DMS114 treated with DMSO at 0.1 percent for 48 hours (cell line): ENCODE measurements around the gene TUBB2B.
A peak's percentile ranks its signal among the peaks of the same experiment; 100 is the strongest.

ENCODE experiments used
- DNase-seq: peaks from one replicate; lab custom pipeline; 2025; ENCODE audit not compliant: unreplicated experiment; lab: John Stamatoyannopoulos, UW

The TUBB2B gene

GRCh38 chr6:3227363-3228045, at the start of gene TUBB2B:
TSS of gene TUBB2B (minus strand) at chr6:3227653. CDS start at chr6:3227543, 110 bp downstream.
- DNase-seq = peak; percentile 71

DNA sequence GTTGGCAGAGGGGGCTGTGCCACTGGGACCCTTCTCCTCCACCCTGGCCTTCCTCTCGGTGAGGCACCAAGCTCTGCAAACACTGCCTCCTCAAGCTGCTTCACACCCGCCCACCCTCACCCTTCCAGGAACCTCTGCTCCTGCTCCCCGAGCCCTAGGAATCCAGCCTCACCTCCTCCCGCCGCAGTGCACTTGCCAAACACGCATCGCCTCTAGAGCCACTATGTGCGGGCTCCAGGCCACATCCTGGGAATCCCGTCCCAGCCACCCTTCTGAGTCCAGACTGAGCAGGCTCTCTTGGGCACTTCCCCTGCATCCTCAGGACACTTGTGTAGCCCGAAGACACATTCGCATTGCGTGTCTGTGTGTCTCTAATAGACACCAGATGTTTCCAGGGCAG, 49.8 kb upstream of the TUBB2B start:
- no peak for DNase-seq

DNA sequence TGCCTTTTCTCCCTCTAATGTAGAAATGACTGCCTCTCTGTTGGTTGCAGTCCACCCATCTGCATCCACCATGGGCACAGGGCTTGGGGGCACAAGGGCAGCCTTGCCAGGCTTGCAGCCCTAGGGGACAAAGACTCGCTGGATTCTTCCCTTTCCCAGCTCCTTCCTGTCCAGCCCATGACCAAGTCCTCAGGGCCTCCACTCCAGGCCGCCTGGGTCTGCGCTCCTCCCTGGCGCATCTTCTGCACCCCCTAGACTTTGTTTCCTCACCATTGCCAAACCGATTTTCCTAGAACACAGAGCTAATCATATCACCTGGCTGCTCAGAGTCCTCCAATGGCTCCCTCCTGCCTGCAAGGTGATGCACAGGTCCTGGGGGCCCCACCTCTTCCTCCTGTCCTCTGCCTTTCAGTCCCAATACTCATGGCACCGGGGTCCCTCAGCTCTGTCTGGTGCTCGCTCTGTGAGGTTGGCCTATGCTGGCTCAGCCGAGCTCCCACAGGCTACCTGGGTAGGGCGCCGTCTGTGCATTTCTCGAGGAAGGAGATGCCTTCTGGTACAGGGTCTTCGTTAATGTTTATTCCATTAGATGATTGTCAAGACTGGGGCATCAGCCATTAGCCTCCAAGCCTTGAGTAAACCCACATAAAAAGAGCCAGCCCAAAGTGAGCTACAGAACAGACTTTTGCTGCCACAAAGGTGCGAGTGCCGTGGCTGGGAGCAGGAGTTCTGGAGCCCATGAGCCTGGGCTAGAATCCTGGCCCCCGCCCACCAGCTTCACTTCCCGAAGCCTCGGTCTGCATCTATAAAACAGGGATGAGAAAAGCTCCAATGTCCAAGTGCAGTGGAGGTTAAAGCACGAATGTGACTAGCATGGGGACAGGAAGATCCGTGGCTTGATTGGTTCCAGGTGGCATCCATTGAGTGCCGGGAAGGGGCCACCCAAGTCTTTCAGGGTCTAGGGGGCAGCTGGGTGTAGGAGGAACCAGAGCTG, 49.0 kb upstream of the TUBB2B start:
- DNase-seq = no peak

GRCh38 chr6:3273707-3274521, 46.5 kb upstream of the TUBB2B start:
- DNase-seq = no peak

DNA sequence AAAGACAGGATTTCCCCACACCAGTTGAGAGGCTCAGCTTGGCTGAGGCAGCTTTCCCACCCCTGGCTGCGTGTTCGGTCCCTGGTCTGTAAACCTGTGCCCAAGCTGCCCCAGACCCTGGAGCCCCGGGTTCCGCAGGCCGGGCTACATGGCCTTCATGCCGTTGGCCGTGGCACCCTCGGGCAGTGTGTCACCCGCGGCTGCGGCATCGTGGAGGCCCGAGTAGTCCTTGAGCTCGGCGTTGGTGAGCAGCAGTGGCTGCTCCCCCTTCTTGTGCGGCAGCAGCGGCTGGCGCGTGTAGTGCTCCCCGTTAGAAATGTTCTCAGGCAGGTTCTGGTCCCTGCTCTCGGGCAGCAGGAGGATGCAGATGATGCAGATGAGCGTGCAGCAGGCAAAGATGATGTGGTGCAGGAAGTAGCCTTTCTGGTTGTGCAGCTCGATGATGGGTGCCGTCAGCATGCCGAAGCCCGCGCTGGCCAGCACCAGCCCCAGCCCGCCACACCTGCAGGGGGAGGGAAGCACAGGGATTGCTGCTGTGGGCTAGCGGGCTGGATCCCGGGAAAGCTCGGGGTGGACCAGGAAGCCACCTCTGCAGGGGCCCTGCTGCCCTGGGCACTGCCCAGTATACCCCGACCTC, 45.6 kb upstream of the TUBB2B start:
- no peak for DNase-seq

DNA sequence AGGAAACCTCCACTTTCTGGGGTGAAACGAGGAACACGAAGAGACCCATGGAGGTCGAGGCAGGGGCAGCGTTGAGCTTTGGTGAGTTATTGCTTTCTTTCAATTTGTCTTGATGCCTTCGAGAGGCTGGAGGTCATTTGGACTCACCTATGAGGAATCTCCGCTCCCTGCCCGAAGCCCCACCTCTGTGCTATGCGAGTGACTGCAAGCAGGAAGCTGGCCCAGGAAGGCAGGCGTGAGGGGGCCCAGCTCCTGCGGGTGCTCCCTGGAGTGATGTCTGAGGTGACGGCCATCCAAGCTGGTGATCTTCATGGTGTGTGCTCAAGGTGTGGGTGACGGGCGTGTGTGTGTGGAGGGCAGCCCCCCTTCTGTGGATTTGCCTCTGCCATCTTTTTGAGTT, 44.3 kb upstream of the TUBB2B start:
- no peak for DNase-seq

DNA sequence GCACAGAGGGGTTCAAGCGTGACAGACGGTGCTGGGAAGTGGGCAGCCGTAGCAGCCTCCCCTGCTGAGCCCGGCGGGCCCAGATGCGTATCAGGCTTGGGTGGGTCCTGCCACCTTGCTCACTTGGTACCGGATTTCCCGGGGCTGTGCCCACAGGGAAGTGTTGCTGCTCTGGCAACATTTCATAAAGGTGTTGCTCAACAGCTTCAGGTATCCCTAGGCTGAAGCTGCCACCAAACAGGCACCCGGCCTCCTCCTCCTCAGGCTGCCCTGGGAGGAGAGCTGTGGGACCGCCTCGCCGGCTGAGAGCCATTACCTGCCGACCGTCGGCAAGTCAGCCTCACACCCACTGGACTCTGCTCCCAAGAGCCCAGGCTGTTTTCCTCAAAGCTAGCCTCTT, 42.8 kb upstream of the TUBB2B start:
- DNase-seq = no peak

DNA sequence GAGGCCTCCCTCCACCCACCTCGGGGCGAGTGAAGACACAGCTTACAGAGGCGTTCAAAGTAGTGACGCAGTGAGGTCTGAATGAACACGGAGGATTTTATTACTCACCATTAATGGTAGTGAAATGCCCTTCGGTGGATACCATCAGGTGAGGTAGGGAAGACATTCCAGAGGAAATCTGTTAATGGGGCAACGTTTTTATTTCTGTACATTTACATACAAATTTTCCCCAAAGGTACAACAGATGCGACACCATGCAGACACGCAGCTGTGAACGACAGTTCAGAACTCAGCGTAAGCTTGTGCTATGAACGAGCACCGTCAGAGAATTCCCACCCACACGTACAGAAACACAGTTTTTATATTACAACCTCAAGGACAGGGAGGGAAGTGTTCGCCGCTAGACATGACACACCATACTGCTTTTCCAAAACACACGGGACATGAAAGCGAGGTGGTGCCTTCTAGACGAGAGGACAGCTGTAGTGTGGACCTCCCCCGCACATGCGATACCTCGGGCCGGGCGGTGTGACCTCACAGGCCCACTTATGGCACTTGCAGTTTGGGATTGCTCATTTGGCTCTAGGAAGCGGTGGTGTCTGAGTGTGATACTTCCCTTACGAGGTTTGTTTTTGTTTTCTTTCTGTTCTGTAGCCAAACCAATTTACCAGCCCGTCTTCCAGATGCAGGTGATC, 42.0 kb upstream of the TUBB2B start:
- no peak for DNase-seq

DNA sequence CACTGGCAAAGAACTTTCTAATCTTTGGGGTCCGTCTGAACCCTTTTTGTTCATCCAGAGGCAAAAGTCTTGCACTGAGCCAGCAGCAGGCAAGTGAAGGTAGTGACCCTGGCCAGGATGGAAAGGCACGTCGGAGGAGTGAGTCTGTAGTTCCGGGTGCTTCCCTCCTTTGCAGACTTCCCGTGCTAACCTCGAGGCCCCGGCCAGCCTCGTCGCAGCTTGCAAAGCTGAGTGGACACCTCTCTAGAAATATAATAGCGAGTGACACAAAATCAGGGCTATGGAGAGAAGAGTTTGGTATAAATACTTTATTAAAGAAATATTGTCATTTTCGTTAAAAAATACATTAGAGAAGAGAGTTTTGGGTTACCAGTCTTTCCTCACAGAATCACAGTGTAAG, 41.2 kb upstream of the TUBB2B start:
- no peak for DNase-seq

GRCh38 chr6:3267162-3267561, 39.7 kb upstream of the TUBB2B start:
- no peak for DNase-seq

DNA sequence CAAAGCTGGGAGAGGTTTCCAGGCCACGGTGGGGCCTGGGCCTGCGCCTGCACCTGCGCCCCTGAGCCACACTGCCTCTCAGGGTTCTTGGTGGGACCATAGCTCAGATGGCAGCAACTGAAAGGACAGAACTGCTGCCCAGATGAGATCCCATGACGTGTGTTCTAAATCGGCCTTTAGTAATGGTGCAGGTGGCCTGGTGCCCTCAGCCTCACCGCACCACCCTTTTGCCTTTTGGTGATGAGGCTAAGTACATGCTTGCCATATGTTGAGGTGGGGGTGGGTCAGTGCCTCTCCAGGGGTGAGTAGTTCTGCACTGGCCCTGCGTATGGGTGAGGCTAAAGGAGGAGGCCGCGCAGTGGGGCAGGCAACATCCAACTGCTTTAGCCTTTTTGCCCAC, 38.7 kb upstream of the TUBB2B start:
- no peak for DNase-seq

- DNase-seq = no peak
These were observed 38.2 kb upstream of the TUBB2B start for GRCh38 chr6:3265671-3266070.

DNA sequence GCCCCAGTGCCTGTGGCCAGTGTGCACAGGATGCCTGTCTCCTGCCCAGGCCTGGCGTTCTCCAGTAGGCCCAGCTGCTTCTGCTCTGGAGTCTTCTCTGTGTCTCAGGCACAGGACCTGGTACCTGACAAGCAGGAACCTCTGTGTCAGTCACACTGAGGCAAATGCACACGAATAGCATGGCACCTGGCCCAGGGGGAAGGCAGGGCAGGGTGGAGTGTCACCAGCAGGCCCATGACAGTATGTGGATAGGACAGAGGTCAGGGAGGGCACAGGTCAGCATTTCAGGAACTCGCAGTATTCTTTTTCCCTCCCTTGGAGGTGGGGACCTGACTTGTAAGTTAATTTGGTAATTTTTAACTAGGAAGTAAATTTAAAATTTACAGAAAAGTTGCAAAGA, 36.9 kb upstream of the TUBB2B start:
- no peak for DNase-seq

DNA sequence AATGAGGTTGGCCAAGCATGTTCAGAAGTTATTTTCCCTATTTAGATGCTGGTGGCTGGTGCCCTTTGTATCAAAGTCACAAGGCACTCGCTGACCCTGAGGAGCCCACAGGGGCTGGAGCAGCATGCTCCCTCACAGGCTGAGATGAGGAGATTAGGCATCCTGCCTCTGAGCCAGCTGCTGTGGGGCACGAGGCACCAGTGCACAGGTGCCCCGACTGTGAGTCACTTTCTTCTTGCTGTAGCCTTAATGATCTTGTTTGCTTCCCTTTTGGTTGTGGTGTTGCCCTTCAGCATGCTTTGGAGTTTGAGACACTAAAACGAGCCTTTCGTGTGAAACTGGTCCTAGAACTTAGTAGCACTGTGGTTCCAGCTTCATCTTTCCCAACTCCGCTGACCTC, 35.6 kb upstream of the TUBB2B start:
- no peak for DNase-seq

DNA sequence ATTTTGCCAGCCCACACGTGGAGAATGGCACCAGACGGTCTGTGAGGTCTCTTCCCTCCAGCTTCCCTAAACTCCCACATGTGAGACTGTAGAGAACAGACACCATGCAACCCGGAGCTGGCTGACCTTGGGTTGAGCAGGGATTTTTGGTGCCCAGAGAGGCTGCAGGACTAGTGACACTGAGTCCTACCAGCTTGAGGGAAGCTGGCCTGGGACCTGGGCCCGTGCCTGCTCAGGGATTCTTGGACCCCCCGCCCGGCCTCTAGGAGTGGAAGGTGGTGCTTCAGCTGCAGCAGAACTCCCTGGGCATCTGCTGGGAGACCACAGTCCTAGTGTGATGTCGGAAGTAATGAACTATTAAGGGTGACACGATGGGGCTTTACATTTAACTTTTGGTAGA, 34.5 kb upstream of the TUBB2B start:
- no peak for DNase-seq

DNA sequence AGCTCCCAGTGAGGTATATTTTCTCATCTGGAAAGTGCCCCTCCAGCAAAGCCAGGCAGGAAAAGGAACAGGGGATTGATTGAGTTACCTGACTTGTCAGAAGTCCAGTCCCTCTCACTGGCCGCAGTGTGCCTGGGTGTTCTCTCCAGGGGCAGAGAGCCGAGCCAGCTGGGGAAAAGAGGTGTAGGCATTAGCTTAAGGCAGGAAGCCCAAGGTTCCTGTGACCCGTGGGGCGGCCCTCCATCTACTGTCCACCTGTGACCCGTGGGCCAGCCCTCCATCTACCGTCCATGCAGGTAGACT, 34.0 kb upstream of the TUBB2B start:
- DNase-seq = no peak

GRCh38 chr6:3260772-3261517, 33.5 kb upstream of the TUBB2B start:
- DNase-seq = no peak

- DNase-seq = no peak
These were observed 32.8 kb upstream of the TUBB2B start for GRCh38 chr6:3260296-3260695.

DNA sequence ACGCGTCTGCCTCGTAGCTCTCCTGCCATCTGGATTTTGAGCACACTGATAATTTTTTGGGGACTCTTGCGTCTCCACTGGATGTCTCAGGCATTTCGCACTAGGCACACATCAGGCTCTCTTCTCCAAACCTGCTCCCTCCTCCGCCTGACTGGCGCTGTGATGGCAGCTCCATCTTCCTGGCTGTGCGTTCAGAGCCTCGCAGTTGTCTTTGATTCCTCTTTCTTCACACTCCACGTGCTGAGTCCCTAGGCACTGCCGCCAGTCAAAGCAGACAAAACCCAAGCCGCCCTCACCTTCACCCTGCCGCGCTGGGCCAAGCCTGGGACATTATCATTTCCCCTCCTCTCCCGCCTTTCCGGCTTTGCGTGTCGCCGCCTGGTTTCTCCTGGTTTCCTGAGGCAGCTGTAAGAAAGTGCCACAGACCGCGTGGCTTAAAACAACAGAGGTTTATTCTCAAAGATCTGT, 32.1 kb upstream of the TUBB2B start:
- DNase-seq = peak; percentile 54
